Trophoblast cell (in vitro differentiated cells and primary cell): ENCODE results near the gene LRRC4.

ENCODE experiments used
- DNase-seq, 2 donors: peaks; one replicate each; pipeline ENCODE4 v3.0.0-alpha.2; 2016
- H2AFZ ChIP-seq: 2 replicates; pipeline ENCODE4 v1.6.1; 2013; ENCODE audit warnings: low read length, moderate library complexity, mild to moderate bottlenecking; ENCODE audit not compliant: insufficient read depth, poor library complexity
- H2AK5ac ChIP-seq: 2 replicates; pipeline ENCODE4 v1.6.1; 2013; ENCODE audit warnings: mild to moderate bottlenecking, low read length
- H2BK120ac ChIP-seq: 2 replicates; pipeline ENCODE4 v1.6.1; 2013; ENCODE audit warnings: low read length, mild to moderate bottlenecking, moderate library complexity; ENCODE audit not compliant: insufficient read depth, poor library complexity
- H2BK12ac ChIP-seq: 2 replicates; pipeline ENCODE4 v1.6.1; 2013; ENCODE audit warnings: mild to moderate bottlenecking, low read length, moderate library complexity
- H2BK5ac ChIP-seq: 2 replicates; pipeline ENCODE4 v1.6.1; 2013; ENCODE audit warnings: low read length, low read depth, moderate library complexity, mild to moderate bottlenecking; ENCODE audit not compliant: poor library complexity
- H3K14ac ChIP-seq: 2 replicates; pipeline ENCODE4 v1.6.1; 2013; ENCODE audit warnings: mild to moderate bottlenecking, low read length
- H3K18ac ChIP-seq: 2 replicates; pipeline ENCODE4 v1.6.1; 2013; ENCODE audit warnings: mild to moderate bottlenecking, low read length
- H3K23ac ChIP-seq: 2 replicates; pipeline ENCODE4 v1.6.1; 2013; ENCODE audit warnings: low read length
- H3K27ac ChIP-seq: 2 replicates; pipeline ENCODE4 v1.5.1; 2013; ENCODE audit warnings: low read depth, mild to moderate bottlenecking, inconsistent platforms, low read length, moderate library complexity
- H3K27me3 ChIP-seq: 2 replicates; pipeline ENCODE4 v1.6.1; 2013; ENCODE audit warnings: inconsistent platforms, mild to moderate bottlenecking, low read length, moderate library complexity; ENCODE audit not compliant: insufficient read depth
- H3K36me3 ChIP-seq, 2 experiments: 1 replicate in 1 of 2; 2 replicates in 1 of 2; pipeline ENCODE4 v1.6.1; 2013; ENCODE audit warnings: low read length in 2 of 2, mild to moderate bottlenecking in 2 of 2, moderate library complexity in 1 of 2; ENCODE audit not compliant: insufficient read depth in 2 of 2, control insufficient read depth in 1 of 2
- H3K4ac ChIP-seq: 2 replicates; pipeline ENCODE4 v1.6.1; 2013; ENCODE audit warnings: low read depth, mild to moderate bottlenecking, low read length, moderate library complexity
- H3K4me1 ChIP-seq, 2 experiments: 1 replicate in 1 of 2; 2 replicates in 1 of 2; pipeline ENCODE4 v1.6.1; 2013; ENCODE audit warnings: low read length in 2 of 2, mild to moderate bottlenecking in 2 of 2, moderate library complexity in 1 of 2; ENCODE audit not compliant: insufficient read depth in 2 of 2, control insufficient read depth in 1 of 2
- H3K4me2 ChIP-seq: 2 replicates; pipeline ENCODE4 v1.6.1; 2013; ENCODE audit warnings: inconsistent platforms, mild to moderate bottlenecking, low read length, moderate library complexity
- H3K4me3 ChIP-seq: 2 replicates; pipeline ENCODE4 v1.5.1; 2013; ENCODE audit warnings: mild to moderate bottlenecking, low read depth, low read length, inconsistent platforms
- H3K79me1 ChIP-seq: one replicate; pipeline ENCODE4 v1.6.1; 2013; ENCODE audit warnings: low read length
- H3K79me2 ChIP-seq: 2 replicates; pipeline ENCODE4 v1.6.1; 2013; ENCODE audit warnings: low read length, mild to moderate bottlenecking; ENCODE audit not compliant: control insufficient read depth, insufficient read depth, poor library complexity
- H3K9ac ChIP-seq: 2 replicates; pipeline ENCODE4 v1.6.1; 2013; ENCODE audit warnings: mild to moderate bottlenecking, low read length
- H3K9me3 ChIP-seq: 2 replicates; pipeline ENCODE4 v1.6.1; 2013; ENCODE audit warnings: low read depth, mild to moderate bottlenecking, control low read depth, inconsistent platforms, low read length; ENCODE audit not compliant: insufficient read depth
- H4K12ac ChIP-seq: 2 replicates; pipeline ENCODE4 v1.6.1; 2013; ENCODE audit warnings: low read depth, mild to moderate bottlenecking, low read length, moderate library complexity
- H4K8ac ChIP-seq: 2 replicates; pipeline ENCODE4 v1.6.1; 2013; ENCODE audit warnings: low read depth, mild to moderate bottlenecking, low read length, moderate library complexity
- H4K91ac ChIP-seq: one replicate; pipeline ENCODE4 v1.6.1; 2013; ENCODE audit warnings: low read depth, mild to moderate bottlenecking, low read length, moderate library complexity
- WGBS: extraction: QIAGEN DNeasy Blood & Tissue Kit; methylation state at CpG from one replicate; pipeline ENCODE4 v1.1.7; 2013; ENCODE audit warnings: missing lambda C conversion rate; ENCODE audit not compliant: insufficient read length, insufficient coverage; ENCODE audit errors: extremely low coverage; 5-methylcytosine and 5-hydroxymethylcytosine counted together

LRRC4 gene

DNA sequence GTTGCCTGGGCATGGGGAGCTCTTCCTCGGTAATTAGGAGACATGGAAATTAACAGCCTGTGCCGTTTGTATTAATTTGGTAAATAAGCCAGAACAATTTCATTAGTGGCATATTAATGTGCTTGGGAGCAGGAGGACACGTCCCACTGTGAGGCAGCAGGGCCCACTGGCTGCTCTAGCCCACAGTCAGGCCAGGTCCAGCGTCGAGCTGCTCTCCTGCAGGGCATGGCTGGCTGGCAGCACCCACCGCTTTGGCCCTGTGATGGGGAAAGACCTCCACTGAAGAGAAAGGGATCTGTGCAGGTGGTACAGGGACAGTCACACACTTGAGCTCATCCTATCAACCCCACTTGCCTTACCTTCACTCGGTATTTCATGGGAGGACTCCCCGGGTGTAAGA, 37.5 kb upstream of the LRRC4 start:
- no peak overlapping the region for H2BK5ac ChIP-seq
- H3K18ac ChIP-seq: no peak overlapping the region
- H2AK5ac ChIP-seq: no peak overlapping the region
- DNase-seq: no peak
- no peak overlapping the region for H3K14ac ChIP-seq
- H3K79me1 ChIP-seq: no peaks in the 10 kb centered on the region
- H2BK120ac ChIP-seq: no peak overlapping the region
- no peak overlapping the region for H3K23ac ChIP-seq
- H4K12ac ChIP-seq: no peak overlapping the region
- no peaks in the 10 kb centered on the region for H3K9me3 ChIP-seq
- H3K4me3 ChIP-seq: no peak overlapping the region
- H2AFZ ChIP-seq: no peak overlapping the region
- H3K27ac ChIP-seq: no peak overlapping the region
- no peak overlapping the region for H2BK12ac ChIP-seq
- H3K4me1 ChIP-seq: no peaks in the 10 kb centered on the region
- H4K8ac ChIP-seq: no peak overlapping the region
- peaks cover 0 to 14% of the 10 kb centered on the region in 2 experiments for H3K36me3 ChIP-seq
- H3K4ac ChIP-seq: no peak overlapping the region
- no peaks in the 10 kb centered on the region for H3K79me2 ChIP-seq
- no peak overlapping the region for H3K9ac ChIP-seq
- no peak overlapping the region for H3K4me2 ChIP-seq
- no peaks in the 10 kb centered on the region for H3K27me3 ChIP-seq
- no peak overlapping the region for H4K91ac ChIP-seq
- no CpG with 5 or more reads among the region's 8 CpGs for WGBS

DNA sequence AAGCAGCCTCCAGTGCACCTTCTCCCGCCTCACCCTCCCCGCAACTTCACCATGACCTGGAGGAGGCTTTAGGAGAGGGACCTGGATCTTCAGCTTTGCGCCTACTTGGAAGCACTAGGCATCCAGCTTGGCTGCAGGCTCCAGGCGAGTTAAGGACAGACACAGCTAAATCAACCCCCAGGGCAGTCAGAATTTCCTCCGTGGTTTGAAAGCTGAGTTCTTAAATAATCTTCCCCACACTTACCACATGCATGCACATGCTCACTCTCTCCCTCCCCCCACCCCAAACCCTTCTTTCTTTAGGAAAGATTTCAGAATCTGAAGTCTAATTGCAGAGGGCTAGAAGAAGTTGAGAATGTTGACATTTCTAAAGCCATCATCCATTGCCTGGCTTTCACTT, 36.7 kb upstream of the LRRC4 start:
- Histone ChIP-seq H3K27ac (no peak overlapping the region), H3K27me3 (no peaks in the 10 kb centered on the region), H3K79me2 (no peaks in the 10 kb centered on the region), H2BK5ac (no peak overlapping the region), H3K4me2 (no peak overlapping the region), H2BK12ac (no peak overlapping the region), H2AK5ac (no peak overlapping the region), H3K9ac (no peak overlapping the region), H3K18ac (no peak overlapping the region), H3K9me3 (no peaks in the 10 kb centered on the region), H3K4ac (no peak overlapping the region), H3K79me1 (no peaks in the 10 kb centered on the region), H2AFZ (no peak overlapping the region), H3K23ac (no peak overlapping the region), H2BK120ac (no peak overlapping the region), H3K4me3 (no peak overlapping the region), H4K91ac (no peak overlapping the region), H4K8ac (no peak overlapping the region), H3K14ac (no peak overlapping the region), H3K36me3 (peaks cover 2 to 12% of the 10 kb centered on the region in 2 experiments), H4K12ac (no peak overlapping the region), H3K4me1 (peaks cover under 1 to 4% of the 10 kb centered on the region in 2 experiments)
- WGBS: no CpG with 5 or more reads among the region's 5 CpGs
- no peak for DNase-seq

DNA sequence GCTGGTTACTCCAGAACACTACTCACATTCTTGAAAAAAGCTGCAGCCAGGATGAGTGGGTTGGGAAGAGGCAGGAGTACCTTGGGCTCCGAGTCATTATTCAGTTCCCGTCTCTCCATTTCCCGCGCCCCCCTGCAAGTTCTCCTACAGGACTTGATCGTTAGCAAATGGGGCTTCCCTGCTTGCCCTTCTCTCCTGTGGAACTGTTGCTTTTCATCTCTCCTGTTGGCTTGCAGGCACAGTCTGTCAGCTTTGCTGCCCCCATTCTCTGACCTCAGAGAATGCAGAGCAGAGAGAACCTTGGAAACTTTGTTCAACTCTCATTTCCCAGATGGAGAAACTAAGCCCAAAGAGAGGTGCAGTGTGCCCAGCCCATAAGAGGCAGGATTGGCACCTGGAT, 35.6 kb upstream of the LRRC4 start:
- Histone ChIP-seq H2BK5ac (no peak overlapping the region), H4K12ac (no peak overlapping the region), H4K8ac (no peak overlapping the region)

DNA sequence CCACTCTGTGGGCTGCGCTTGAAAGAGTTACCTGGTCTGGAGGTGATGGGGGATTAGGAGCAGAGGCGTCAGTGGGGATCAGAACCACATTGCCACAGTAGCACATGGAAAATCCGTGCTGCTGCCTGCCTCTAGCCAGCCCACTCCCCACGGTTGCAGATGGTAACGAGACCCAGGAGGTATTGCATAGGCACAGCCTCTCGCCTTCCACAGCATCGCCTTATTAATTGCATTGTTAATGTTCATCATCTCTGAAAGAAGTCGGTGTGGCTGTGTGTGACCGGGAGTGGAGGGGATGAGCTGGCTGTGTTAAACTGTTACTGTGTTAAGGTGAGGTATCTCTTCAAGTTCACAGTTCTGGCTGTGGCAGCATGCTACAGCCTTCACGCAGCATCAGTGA, 35.2 kb upstream of the LRRC4 start:
- Histone ChIP-seq H3K9me3 (no peaks in the 10 kb centered on the region), H3K36me3 (peaks cover 2 to 12% of the 10 kb centered on the region in 2 experiments), H4K91ac (no peak overlapping the region), H3K79me1 (no peaks in the 10 kb centered on the region), H3K14ac (no peak overlapping the region), H4K12ac (no peak overlapping the region), H3K79me2 (no peaks in the 10 kb centered on the region), H2BK120ac (no peak overlapping the region), H3K27me3 (no peaks in the 10 kb centered on the region), H2BK5ac (no peak overlapping the region), H2AFZ (no peak overlapping the region), H2BK12ac (no peak overlapping the region), H3K23ac (no peak overlapping the region), H3K9ac (no peak overlapping the region), H3K4me1 (peaks cover 7 to 14% of the 10 kb centered on the region in 2 experiments), H4K8ac (no peak overlapping the region), H2AK5ac (no peak overlapping the region), H3K4me3 (no peak overlapping the region), H3K27ac (no peak overlapping the region), H3K4me2 (no peak overlapping the region), H3K18ac (no peak overlapping the region), H3K4ac (no peak overlapping the region)
- no peak for DNase-seq
- no CpG with 5 or more reads among the region's 10 CpGs for WGBS

More for the DNA sequence above, 35.6 kb upstream of the LRRC4 start:
- Histone ChIP-seq H3K23ac (no peak overlapping the region), H3K4me1 (peaks cover 6 to 10% of the 10 kb centered on the region in 2 experiments), H4K91ac (no peak overlapping the region), H3K79me1 (no peaks in the 10 kb centered on the region), H3K9ac (no peak overlapping the region), H3K9me3 (no peaks in the 10 kb centered on the region), H3K36me3 (peaks cover 2 to 12% of the 10 kb centered on the region in 2 experiments), H3K79me2 (no peaks in the 10 kb centered on the region), H3K14ac (no peak overlapping the region), H3K4me3 (no peak overlapping the region), H3K4me2 (no peak overlapping the region), H2AFZ (no peak overlapping the region), H2BK120ac (no peak overlapping the region), H2AK5ac (no peak overlapping the region), H3K27me3 (no peaks in the 10 kb centered on the region), H3K18ac (no peak overlapping the region), H3K27ac (no peak overlapping the region), H3K4ac (no peak overlapping the region), H2BK12ac (no peak overlapping the region)
- no peak for DNase-seq
- WGBS: no CpG with 5 or more reads among the region's 5 CpGs
